ENCODE data around the gene TOX3. TPM values are rescaled to one million over a fixed set of nuclear protein-coding genes. Genes with fewer than 3 reads are reported as not detected.

The TOX3 gene
- polyA plus RNA-seq, 1 of the 3 experiments (the other 2 are of a cell fraction): not detected

DNA sequence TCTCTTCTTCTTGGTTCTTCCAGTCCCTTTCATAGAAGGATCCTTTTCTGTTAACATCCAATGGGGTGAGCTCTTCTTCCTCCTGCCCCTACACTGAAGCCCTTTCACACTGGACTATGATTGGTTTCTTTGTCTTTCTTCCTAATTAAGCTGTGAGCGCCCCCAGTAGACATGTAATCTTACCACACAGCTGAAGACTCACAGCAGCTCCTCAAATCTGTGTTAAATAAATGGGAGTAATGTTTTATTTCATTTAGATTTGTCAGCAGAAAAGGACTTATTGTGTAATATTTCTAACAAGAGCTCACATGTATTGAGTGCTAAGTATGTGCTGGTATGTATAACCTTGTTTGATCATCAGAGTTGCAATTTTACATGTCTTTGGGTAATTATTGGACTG is 55.7 kb downstream of the TOX3 start:
- CTCF ChIA-PET: interaction anchor here (1.0 to 1.2 kb wide), 2 partner anchors 8 to 54 kb away, joined by 3 to 4 read pairs; no protein-coding TSS in a partner anchor
- 3% methylated on average over 1 of the region's 1 CpG for WGBS (ENCODE audit: low lambda C conversion rate)

DNA sequence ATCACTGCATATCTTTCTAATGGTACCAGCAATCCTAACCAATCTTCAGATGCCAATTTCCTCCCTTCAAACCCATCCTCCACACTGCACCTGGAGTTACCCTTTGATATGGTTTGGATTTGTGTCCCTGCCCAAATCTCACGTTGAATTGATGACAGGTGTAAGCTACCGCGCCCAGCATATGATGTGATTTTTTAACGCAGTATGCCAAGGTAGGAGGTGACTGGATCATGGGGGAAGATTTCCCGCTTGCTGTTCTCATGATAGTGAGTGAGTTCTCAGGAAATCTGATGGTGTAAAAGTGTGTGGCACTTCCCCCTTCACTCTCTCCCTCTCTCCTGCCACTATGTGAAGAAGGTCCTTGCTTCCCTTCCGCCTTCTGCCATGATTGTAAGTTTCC is 57.0 kb downstream of the TOX3 start:
- CTCF ChIA-PET: no interaction called here
- TF ChIP-seq EZH2phosphoT487 (IDR thresholded peaks at IDR 0.05; ENCODE audit: borderline replicate concordance, low read depth): no peak
- TF ChIP-seq, protein P1, sequence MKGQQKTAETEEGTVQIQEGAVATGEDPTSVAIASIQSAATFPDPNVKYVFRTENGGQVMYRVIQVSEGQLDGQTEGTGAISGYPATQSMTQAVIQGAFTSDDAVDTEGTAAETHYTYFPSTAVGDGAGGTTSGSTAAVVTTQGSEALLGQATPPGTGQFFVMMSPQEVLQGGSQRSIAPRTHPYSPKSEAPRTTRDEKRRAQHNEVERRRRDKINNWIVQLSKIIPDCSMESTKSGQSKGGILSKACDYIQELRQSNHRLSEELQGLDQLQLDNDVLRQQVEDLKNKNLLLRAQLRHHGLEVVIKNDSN (IDR thresholded peaks at IDR 0.05; ENCODE audit: borderline replicate concordance, low read depth): no peak
- TF ChIP-seq ELF1 (IDR thresholded peaks at IDR 0.05): no peak
- TF ChIP-seq RFX5 (IDR thresholded peaks at IDR 0.05; ENCODE audit: low read length): no peak
- TF ChIP-seq TCF12 (IDR thresholded peaks at IDR 0.05): no peak
- no peak for TF ChIP-seq RAD21 (IDR thresholded peaks at IDR 0.05; ENCODE audit: low read length)
- TF ChIP-seq YY1 (IDR thresholded peaks at IDR 0.05; ENCODE audit: low read depth): no peak
- TF ChIP-seq FOXM1 (IDR thresholded peaks at IDR 0.05; ENCODE audit: low read depth): no peak
- Histone ChIP-seq H3K27me3 (ENCODE audit: insufficient read depth) (no peaks in the 10 kb centered on the region), H3K36me3 (replicated peaks in 1 of 2; ENCODE audit: control insufficient read depth in 1 of 2, insufficient read depth in 2 of 2, low read length in 1 of 2) (no peaks in the 10 kb centered on the region), H3K9me2 (no peaks in the 10 kb centered on the region), H3F3A (replicated peaks; ENCODE audit: insufficient read depth) (no peaks in the 10 kb centered on the region), H3K4me2 (no peak overlapping the region), H4K20me1 (ENCODE audit: insufficient read depth) (no peaks in the 10 kb centered on the region), H3K79me2 (ENCODE audit: insufficient read depth) (no peaks in the 10 kb centered on the region), H3K27ac (ENCODE audit: low read depth in 2 of 2, low read length in 1 of 2) (no peak overlapping the region), H3K4me3 (ENCODE audit: low read depth in 2 of 2, low read length in 1 of 2) (no peak overlapping the region), H3K4me1 (ENCODE audit: control insufficient read depth in 1 of 2, insufficient read depth in 2 of 2, low read depth in 1 of 2, low read length in 1 of 2) (no peaks in the 10 kb centered on the region), H3K9me3 (no peaks in the 10 kb centered on the region), H2AFZ (ENCODE audit: low read depth) (no peak overlapping the region), H3K9ac (no peak overlapping the region)
- DNase-seq: no peak
- POLR2A ChIA-PET: no interaction called here
- 49% methylated on average over 6 of the region's 6 CpGs for WGBS (ENCODE audit: low lambda C conversion rate)

More for the DNA sequence above, 55.7 kb downstream of the TOX3 start:
- Histone ChIP-seq H3K9ac (no peak overlapping the region), H3K4me2 (no peak overlapping the region), H3K4me3 (ENCODE audit: low read depth in 2 of 2, low read length in 1 of 2) (no peak overlapping the region), H3K27ac (ENCODE audit: low read depth in 2 of 2, low read length in 1 of 2) (no peak overlapping the region), H2AFZ (ENCODE audit: low read depth) (no peak overlapping the region), H3K9me3 (no peaks in the 10 kb centered on the region), H3K36me3 (replicated peaks in 1 of 2; ENCODE audit: control insufficient read depth in 1 of 2, insufficient read depth in 2 of 2, low read length in 1 of 2) (no peaks in the 10 kb centered on the region), H3F3A (replicated peaks; ENCODE audit: insufficient read depth) (no peaks in the 10 kb centered on the region), H3K9me2 (no peaks in the 10 kb centered on the region), H3K27me3 (ENCODE audit: insufficient read depth) (no peaks in the 10 kb centered on the region), H4K20me1 (ENCODE audit: insufficient read depth) (no peaks in the 10 kb centered on the region), H3K4me1 (ENCODE audit: control insufficient read depth in 1 of 2, insufficient read depth in 2 of 2, low read depth in 1 of 2, low read length in 1 of 2) (no peaks in the 10 kb centered on the region; a peak in 1 of 4 replicates), H3K79me2 (ENCODE audit: insufficient read depth) (no peaks in the 10 kb centered on the region)
- no peak for TF ChIP-seq JUND (IDR thresholded peaks at IDR 0.05)
- no peak for TF ChIP-seq GABPA (IDR thresholded peaks at IDR 0.05; ENCODE audit: low read depth)
- TF ChIP-seq FOSL2 (IDR thresholded peaks at IDR 0.05; ENCODE audit: borderline replicate concordance, low read depth): no peak
- no peak for TF ChIP-seq SIN3A (IDR thresholded peaks at IDR 0.05; ENCODE audit: borderline replicate concordance, low read depth, low read length)
- TF ChIP-seq ELF1 (IDR thresholded peaks at IDR 0.05): no peak
- TF ChIP-seq, protein P2, sequence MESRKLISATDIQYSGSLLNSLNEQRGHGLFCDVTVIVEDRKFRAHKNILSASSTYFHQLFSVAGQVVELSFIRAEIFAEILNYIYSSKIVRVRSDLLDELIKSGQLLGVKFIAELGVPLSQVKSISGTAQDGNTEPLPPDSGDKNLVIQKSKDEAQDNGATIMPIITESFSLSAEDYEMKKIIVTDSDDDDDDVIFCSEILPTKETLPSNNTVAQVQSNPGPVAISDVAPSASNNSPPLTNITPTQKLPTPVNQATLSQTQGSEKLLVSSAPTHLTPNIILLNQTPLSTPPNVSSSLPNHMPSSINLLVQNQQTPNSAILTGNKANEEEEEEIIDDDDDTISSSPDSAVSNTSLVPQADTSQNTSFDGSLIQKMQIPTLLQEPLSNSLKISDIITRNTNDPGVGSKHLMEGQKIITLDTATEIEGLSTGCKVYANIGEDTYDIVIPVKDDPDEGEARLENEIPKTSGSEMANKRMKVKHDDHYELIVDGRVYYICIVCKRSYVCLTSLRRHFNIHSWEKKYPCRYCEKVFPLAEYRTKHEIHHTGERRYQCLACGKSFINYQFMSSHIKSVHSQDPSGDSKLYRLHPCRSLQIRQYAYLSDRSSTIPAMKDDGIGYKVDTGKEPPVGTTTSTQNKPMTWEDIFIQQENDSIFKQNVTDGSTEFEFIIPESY (IDR thresholded peaks at IDR 0.05; ENCODE audit: borderline replicate concordance, low read depth): no peak
- POLR2A ChIA-PET: no interaction called here
- DNase-seq: no peak
